HepG2 (cell line): Measurements from ENCODE around the gene SLC2A11. TPM values are rescaled to one million over a fixed set of nuclear protein-coding genes. Genes with fewer than 3 reads are reported as not detected.

Source experiments
- CTCF ChIP-seq: sonication (generic); formaldehyde crosslinking; IDR thresholded peaks from 2 replicates; pipeline ENCODE4 v1.5.0; 2020; ENCODE audit warnings: mild to moderate bottlenecking, missing genetic modification reagents, moderate library complexity
- ETS1 ChIP-seq: sonication (generic); formaldehyde crosslinking; IDR thresholded peaks from 2 replicates; pipeline ENCODE4 v1.4.0; 2020; ENCODE audit warnings: missing genetic modification reagents
- FOXP1 ChIP-seq, 2 experiments: fragments of 450-650 bp in 1 of 2; IDR thresholded peaks; 2 replicates each; pipeline ENCODE4 v1.6.1; 2017 to 2018; ENCODE audit warnings: antibody characterized with exemption in 1 of 2
- PAF1 ChIP-seq: IDR thresholded peaks from 2 replicates; pipeline ENCODE4 v1.6.1; 2016; ENCODE audit warnings: missing genetic modification reagents, missing compliant biosample characterization
- PAX8 ChIP-seq: sonication (generic); formaldehyde crosslinking; IDR thresholded peaks from 2 replicates; pipeline ENCODE4 v1.8.0; 2022; ENCODE audit warnings: mild to moderate bottlenecking, missing genetic modification reagents, borderline replicate concordance
- PCBP1 ChIP-seq: fragments of 200-400 bp; formaldehyde crosslinking; IDR thresholded peaks from 2 replicates; pipeline ENCODE4 v1.6.1; 2017; ENCODE audit warnings: mild to moderate bottlenecking, low read depth, low read length, borderline replicate concordance
- SMC3 ChIP-seq: IDR thresholded peaks from 2 replicates; pipeline ENCODE4 v1.6.1; 2011; ENCODE audit warnings: low read length, improper control_type of control experiment
- STAG1 ChIP-seq: sonication (generic); formaldehyde crosslinking; IDR thresholded peaks from 2 replicates; pipeline ENCODE4 v1.4.0; 2020; ENCODE audit warnings: missing genetic modification reagents
- TOPORS ChIP-seq: sonication (generic); formaldehyde crosslinking; IDR thresholded peaks from 2 replicates; pipeline ENCODE4 v1.8.0; 2023; ENCODE audit warnings: mild to moderate bottlenecking, missing genetic modification reagents
- ZBTB2 ChIP-seq: sonication (generic); formaldehyde crosslinking; IDR thresholded peaks from 2 replicates; pipeline ENCODE4 v1.8.0; 2022; ENCODE audit warnings: low read depth, missing genetic modification reagents
- ZBTB4 ChIP-seq: sonication (generic); formaldehyde crosslinking; IDR thresholded peaks from 2 replicates; pipeline ENCODE4 v1.4.0; 2020; ENCODE audit warnings: missing genetic modification reagents, mild to moderate bottlenecking, borderline replicate concordance
- ZFP91 ChIP-seq: sonication (generic); formaldehyde crosslinking; IDR thresholded peaks from 2 replicates; pipeline ENCODE4 v1.9.0; 2022; ENCODE audit warnings: missing genetic modification reagents, mild to moderate bottlenecking, borderline replicate concordance
- ZFX ChIP-seq: sonication (generic); formaldehyde crosslinking; IDR thresholded peaks from 2 replicates; pipeline ENCODE4 v1.4.0; 2020; ENCODE audit warnings: mild to moderate bottlenecking, low read depth, missing genetic modification reagents, moderate library complexity
- ZNF350 ChIP-seq: sonication (generic); formaldehyde crosslinking; IDR thresholded peaks from 2 replicates; pipeline ENCODE4 v1.4.0; 2020; ENCODE audit warnings: mild to moderate bottlenecking, low read depth, missing genetic modification reagents, borderline replicate concordance
- ZNF770 ChIP-seq: sonication (generic); formaldehyde crosslinking; IDR thresholded peaks from 2 replicates; pipeline ENCODE4 v1.5.0; 2020; ENCODE audit warnings: mild to moderate bottlenecking, missing genetic modification reagents
- polyA plus RNA-seq, 8 experiments: library from polyadenylated mRNA; depleted of rRNA in 3 of 8; stranded (reverse) in 7 of 8; unstranded in 1 of 8; fragments of >200 nt; fragmentation: Illumina TruSeq in 4 of 8; extraction: Trizol in 4 of 8; gene quantifications; 2 replicates each; pipeline versions ENCODE4 v1.2.1 to v1.2.3, GENCODE V29; 2011 to 2016; ENCODE audit warnings: low read depth in 4 of 8, missing spikeins in 1 of 8, mixed read lengths in 1 of 8; ENCODE audit not compliant: insufficient read depth in 1 of 8
- total RNA-seq, 5 experiments: library from RNA; depleted of rRNA; stranded (reverse); fragments of >200 nt; fragmentation: Illumina TruSeq; extraction: Trizol; gene quantifications; 2 replicates each; pipeline ENCODE4 v1.2.3, GENCODE V29; 2016; ENCODE audit warnings: low read depth in 1 of 5

The SLC2A11 gene
- total and polyA plus RNA-seq, 2 of the 13 experiments (the other 11 are each of a cell fraction or from before 2014, with no cell fraction given), result 15.2 to 15.4 TPM

GRCh38 chr22:23888615-23889401, 31.1 kb downstream of the SLC2A11 start (continued):
- TF ChIP-seq ZBTB2 (CRISPR knock-in tag) (no peak), FOXP1 (IDR thresholded peaks at IDR 0.05) (no peak), FOXP1 (CRISPR knock-in tag; IDR thresholded peaks at IDR 0.05) (no peak), ZNF350 (CRISPR knock-in tag) (0 out of 2 replicates have a peak, but pooled peaks have one; percentile 38), PAX8 (no peak), ZBTB4 (no peak), TOPORS (no peak), ZNF770 (CRISPR knock-in tag) (peak; percentile 95), SMC3 (0 out of 2 replicates have a peak, but pooled peaks have one; percentile 8), ETS1 (CRISPR knock-in tag) (no peak), ZFX (CRISPR knock-in tag) (0 out of 2 replicates have a peak, but pooled peaks have one; percentile 21), CTCF (peak; percentile 59), STAG1 (peak; percentile 46), PCBP1 (no peak), ZFP91 (CRISPR knock-in tag) (no peak), PAF1 (CRISPR knock-in tag) (no peak)
